Liver (tissue), 9 donors: ENCODE data around the gene COL4A4. TPM values are rescaled to one million over a fixed set of nuclear protein-coding genes. Genes with fewer than 3 reads are reported as not detected.

Experiments
- DNase-seq: peaks from one replicate; pipeline ENCODE4 v3.0.0-alpha.2; 2017; ENCODE audit warnings: low spot score
- H3K27ac ChIP-seq, 2 donors: one replicate each; pipeline ENCODE4 v1.7.0; 2013; ENCODE audit warnings: inconsistent platforms in 2 of 2, low read length in 2 of 2, control low read depth in 1 of 2, low read depth in 1 of 2, mild to moderate bottlenecking in 1 of 2
- H3K27me3 ChIP-seq, 4 donors: one replicate each; pipeline versions ENCODE4 v1.6.1 to v1.7.0; 2013; ENCODE audit warnings: low read length in 3 of 4, inconsistent platforms in 1 of 4, mild to moderate bottlenecking in 1 of 4, moderate library complexity in 1 of 4; ENCODE audit not compliant: control insufficient read depth in 4 of 4, insufficient read depth in 4 of 4
- H3K36me3 ChIP-seq, 4 donors: one replicate each; pipeline versions ENCODE4 v1.6.1 to v1.7.0; 2013; ENCODE audit warnings: low read length in 3 of 4, mild to moderate bottlenecking in 3 of 4, low read depth in 1 of 4, moderate library complexity in 1 of 4; ENCODE audit not compliant: control insufficient read depth in 4 of 4, insufficient read depth in 3 of 4
- H3K4me1 ChIP-seq, 4 donors: one replicate each; pipeline versions ENCODE4 v1.6.1 to v1.7.0; 2013; ENCODE audit warnings: low read length in 3 of 4, mild to moderate bottlenecking in 3 of 4, moderate library complexity in 1 of 4; ENCODE audit not compliant: control insufficient read depth in 4 of 4, insufficient read depth in 4 of 4
- H3K4me3 ChIP-seq, 3 donors: one replicate each; pipeline versions ENCODE4 v1.6.1 to v1.7.0; 2013; ENCODE audit warnings: low read length in 3 of 3, control low read depth in 1 of 3, low read depth in 1 of 3, mild to moderate bottlenecking in 1 of 3
- H3K9ac ChIP-seq, 2 donors: one replicate each; pipeline ENCODE4 v1.7.0; 2013; ENCODE audit warnings: low read length in 2 of 2, mild to moderate bottlenecking in 2 of 2, moderate library complexity in 2 of 2, control low read depth in 1 of 2, low read depth in 1 of 2
- H3K9me3 ChIP-seq, 4 donors: one replicate each; pipeline versions ENCODE4 v1.6.1 to v1.7.0; 2013; ENCODE audit warnings: low read length in 3 of 4; ENCODE audit not compliant: control insufficient read depth in 4 of 4
- ATF3 ChIP-seq: IDR thresholded peaks from 2 replicates; pipeline ENCODE4 v1.6.1; 2016; ENCODE audit warnings: antibody characterized with exemption
- CTCF ChIP-seq: fragments of 150-350 bp; IDR thresholded peaks from 2 replicates; pipeline ENCODE4 v1.5.1; 2017; ENCODE audit warnings: improper control_type of control experiment, low read depth, low read length; ENCODE audit not compliant: missing input control
- EGR1 ChIP-seq, 2 donors: IDR thresholded peaks; 2 replicates each; pipeline ENCODE4 v1.6.1; 2016 to 2018; ENCODE audit warnings: antibody characterized with exemption in 2 of 2, low read depth in 2 of 2
- GABPA ChIP-seq, 2 donors: IDR thresholded peaks in 1 of 2; conservative IDR thresholded peaks in 1 of 2; 2 replicates each; pipeline ENCODE4 v1.6.1; 2016; ENCODE audit warnings: antibody characterized with exemption in 2 of 2, mild to moderate bottlenecking in 1 of 2, moderate library complexity in 1 of 2
- JUND ChIP-seq, 2 donors: IDR thresholded peaks; 2 replicates each; pipeline ENCODE4 v1.6.1; 2016; ENCODE audit warnings: antibody characterized with exemption in 2 of 2
- MAX ChIP-seq: IDR thresholded peaks from 2 replicates; pipeline ENCODE4 v1.6.1; 2016; ENCODE audit warnings: antibody characterized with exemption
- RAD21 ChIP-seq, 2 donors: IDR thresholded peaks; 2 replicates each; pipeline ENCODE4 v1.6.1; 2016; ENCODE audit warnings: antibody characterized with exemption in 2 of 2, mild to moderate bottlenecking in 2 of 2
- SP1 ChIP-seq: IDR thresholded peaks from 2 replicates; pipeline ENCODE4 v1.6.1; 2018; ENCODE audit warnings: antibody characterized with exemption, mild to moderate bottlenecking
- YY1 ChIP-seq: IDR thresholded peaks from 2 replicates; pipeline ENCODE4 v1.6.1; 2016; ENCODE audit warnings: antibody characterized with exemption, mild to moderate bottlenecking
- ZBTB33 ChIP-seq: IDR thresholded peaks from 2 replicates; pipeline ENCODE4 v1.6.1; 2016; ENCODE audit warnings: antibody characterized with exemption
- WGBS: extraction: QIAGEN DNeasy Blood & Tissue Kit; methylation state at CpG from one replicate; pipeline ENCODE4 v1.1.7; 2013; 5-methylcytosine and 5-hydroxymethylcytosine counted together
- polyA plus RNA-seq, 2 donors: library from polyadenylated mRNA; stranded (reverse) in 1 of 2; unstranded in 1 of 2; fragments of 200-250 nt in 1 of 2; fragments of >200 nt in 1 of 2; fragmentation: Nextera tagmentation in 1 of 2; extraction: Ambion mirVana in 1 of 2; gene quantifications; one replicate each; pipeline versions ENCODE4 v1.2.1 to v1.2.3, GENCODE V29; 2013 to 2015
- total RNA-seq, 2 donors: library from RNA; depleted of rRNA; stranded (reverse); fragments of >200 nt; gene quantifications; one replicate each; pipeline ENCODE4 v1.2.3, GENCODE V29; 2014
- donor health status: healthy.
- donor health status: healthy.
- donor health status: healthy.
- donor health status: healthy.
- donor health status: healthy.

Gene COL4A4
- total and polyA plus RNA-seq, 4 donors: 0.14 to 3.8 (median 0.82) TPM

- TF ChIP-seq SP1 (no peak), CTCF (no peak), ZBTB33 (no peak), MAX (no peak)
- 90% methylated on average over 6 of the region's 6 CpGs for WGBS
- Histone ChIP-seq H3K9ac (no peak overlapping the region), H3K27me3 (no peaks in the 10 kb centered on the region), H3K4me3 (no peak overlapping the region), H3K9me3 (no peaks in the 10 kb centered on the region), H3K27ac (no peak overlapping the region), H3K4me1 (no peaks in the 10 kb centered on the region), H3K36me3 (peaks cover 0 to 2% (median 0%) of the 10 kb centered on the region in 4 donors)
- no peak for DNase-seq
Observed at GRCh38 chr2:226971084-226971483, 192.9 kb downstream of the COL4A4 start.

GRCh38 chr2:226970362-226970761, 193.6 kb downstream of the COL4A4 start:
- 82% methylated on average over 3 of the region's 3 CpGs for whole genome bisulfite sequencing
- Histone ChIP-seq H3K27ac (no peak overlapping the region), H3K9ac (no peak overlapping the region), H3K4me1 (no peaks in the 10 kb centered on the region), H3K9me3 (no peaks in the 10 kb centered on the region), H3K36me3 (peaks cover 0 to 2% (median 0%) of the 10 kb centered on the region in 4 donors), H3K4me3 (no peak overlapping the region), H3K27me3 (no peaks in the 10 kb centered on the region)
- TF ChIP-seq CTCF (no peak), RAD21 (IDR thresholded peaks at IDR 0.05) (no peak), EGR1 (IDR thresholded peaks at IDR 0.05; ENCODE audit: low read depth in 2 of 2) (no peak), YY1 (no peak), ZBTB33 (no peak), GABPA (IDR thresholded peaks at IDR 0.05 in 1 of 2, conservative IDR thresholded peaks at IDR 0.05 in 1 of 2) (no peak), JUND (IDR thresholded peaks at IDR 0.05) (no peak), ATF3 (no peak)
- no peak for DNase-seq
